HG03135 (cell line): ENCODE measurements around the gene VCL.
"Not testable (repeated sequence)": the region's sequence is repeated elsewhere in the genome, so short reads cannot be mapped to it uniquely, and the experiment has no call there.

Experiments
- ATAC-seq: cut with Tn5 transposase; IDR thresholded peaks from one replicate; pipeline ENCODE4 v1.9.1; 2021; ENCODE audit warnings: mild to moderate bottlenecking, moderate library complexity; ENCODE audit not compliant: unreplicated experiment

The VCL gene

DNA sequence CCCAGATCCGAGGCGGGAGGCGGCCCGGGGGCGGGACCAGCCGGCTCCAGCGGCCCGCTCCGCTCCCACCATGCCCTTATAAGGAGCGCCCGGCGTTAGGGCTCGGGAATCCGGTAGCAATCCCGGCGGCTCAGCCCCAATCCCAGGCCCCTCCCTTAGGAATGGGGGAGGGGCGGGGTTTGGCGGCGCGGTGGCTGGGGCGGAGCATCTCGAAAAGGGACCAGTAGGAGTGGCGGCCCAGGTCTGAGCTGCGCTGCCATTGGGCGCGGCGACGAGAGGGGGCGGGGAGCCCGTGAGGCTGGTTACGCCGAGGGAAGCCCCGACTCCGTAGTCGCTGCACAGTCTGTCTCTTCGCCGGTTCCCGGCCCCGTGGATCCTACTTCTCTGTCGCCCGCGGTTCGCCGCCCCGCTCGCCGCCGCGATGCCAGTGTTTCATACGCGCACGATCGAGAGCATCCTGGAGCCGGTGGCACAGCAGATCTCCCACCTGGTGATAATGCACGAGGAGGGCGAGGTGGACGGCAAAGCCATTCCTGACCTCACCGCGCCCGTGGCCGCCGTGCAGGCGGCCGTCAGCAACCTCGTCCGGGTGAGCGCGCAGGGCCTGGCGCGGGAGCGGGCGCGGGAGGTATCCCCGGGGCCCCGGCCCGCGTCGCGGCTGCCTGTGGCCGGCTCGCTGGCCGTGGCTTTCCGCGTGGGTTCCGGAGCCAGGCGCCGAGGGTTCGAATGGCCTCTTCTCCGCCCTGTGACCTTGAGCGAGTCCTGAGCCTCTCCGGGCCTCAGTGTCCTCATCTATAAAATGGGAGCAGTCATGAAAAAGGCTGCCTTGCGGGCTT is at the start of gene VCL:
Gene VCL (plus strand): TSS at position 330 of the 836 bp plus-strand sequence. CDS start 92 bp downstream, at position 422.
- ATAC-seq: peak; percentile 94

DNA sequence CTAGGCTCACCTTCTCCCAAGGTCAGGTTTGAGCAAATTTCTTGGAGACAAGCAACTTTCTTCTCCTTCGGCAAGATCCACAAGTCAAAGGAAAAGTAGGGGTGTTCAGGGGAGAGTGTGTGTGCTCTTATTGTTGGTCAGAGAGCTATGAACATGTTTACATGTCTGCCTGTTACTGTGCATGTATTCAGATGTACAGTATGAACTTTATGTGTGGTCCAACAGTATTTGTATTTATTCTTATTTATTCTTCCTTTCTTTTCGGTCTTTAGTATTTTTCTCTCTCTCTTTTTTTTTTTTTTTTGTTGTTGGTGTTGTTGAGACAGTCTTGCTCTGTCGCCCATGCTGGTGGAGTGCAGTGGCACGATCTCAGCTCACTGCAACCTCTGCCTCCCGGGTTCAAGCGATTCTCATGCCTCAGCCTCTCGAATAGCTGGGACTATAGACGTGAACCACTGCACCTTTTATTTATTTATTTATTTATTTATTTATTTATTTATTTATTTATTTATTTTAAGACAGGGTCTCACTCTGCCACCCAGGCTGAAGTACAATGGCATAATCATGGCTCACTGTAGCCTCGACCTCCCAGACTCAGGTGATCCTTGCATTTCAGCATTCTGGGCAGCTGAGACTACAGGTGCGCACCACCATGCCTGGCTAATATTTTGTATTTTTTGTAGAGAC is 48.8 kb upstream of the VCL start:
- ATAC-seq: no peak

DNA sequence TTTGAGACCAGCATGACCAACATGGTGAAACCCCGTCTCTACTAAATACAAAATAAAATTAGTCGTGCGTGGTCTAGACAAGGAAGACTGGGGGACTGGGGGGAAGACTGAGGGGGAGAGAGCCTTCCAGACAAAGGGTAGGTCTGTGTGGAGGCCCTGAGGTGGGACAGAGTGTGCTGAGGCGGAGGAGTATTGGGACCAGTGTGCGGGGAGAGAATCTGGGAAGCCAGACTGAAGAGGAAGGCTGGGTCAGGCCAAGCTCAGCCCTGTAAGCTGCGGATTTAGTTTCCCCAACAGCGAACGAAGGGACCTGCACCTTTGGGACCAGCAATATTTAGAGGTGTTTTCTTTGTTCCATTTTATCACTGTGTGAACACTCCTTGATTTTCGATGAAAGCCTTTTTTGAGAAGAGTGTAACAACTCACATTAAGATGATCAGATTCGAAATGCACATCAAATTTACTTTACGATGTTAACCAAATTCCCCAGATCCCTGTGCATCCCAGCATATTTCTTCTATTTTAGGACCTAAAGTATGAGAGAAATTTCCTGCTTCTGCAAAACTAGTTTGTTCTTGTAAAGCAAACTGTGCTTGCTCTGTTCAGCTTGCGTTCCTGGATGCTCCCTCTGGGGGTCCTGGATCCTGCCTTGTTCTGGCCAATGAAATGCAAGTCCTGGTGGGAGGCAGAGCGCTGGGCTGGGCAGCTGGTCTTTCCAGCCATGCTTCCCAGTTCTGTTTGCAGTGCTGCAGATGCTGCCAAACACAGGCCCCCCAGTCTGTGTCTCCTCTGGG is 47.6 kb upstream of the VCL start:
- ATAC-seq: no peak

DNA sequence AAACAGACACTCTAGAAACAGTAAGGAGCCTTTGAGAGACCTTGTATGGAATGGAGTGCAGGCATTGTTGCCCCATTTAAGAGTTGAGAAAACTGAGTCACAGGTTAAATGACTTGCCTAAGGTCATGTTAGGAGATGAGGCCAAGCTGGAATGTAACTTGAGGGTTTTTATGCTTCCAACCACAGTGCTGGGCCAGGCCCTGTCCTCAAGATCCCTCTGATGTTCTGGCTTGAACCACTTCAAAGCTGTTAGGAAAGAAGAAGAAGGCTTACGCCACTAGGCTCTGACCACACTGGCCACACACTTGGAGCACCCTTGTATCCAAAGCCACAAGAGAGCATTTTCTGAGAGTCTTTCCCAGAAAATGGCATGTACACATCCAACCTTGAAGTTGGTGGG is 44.3 kb upstream of the VCL start:
- ATAC-seq: no peak

DNA sequence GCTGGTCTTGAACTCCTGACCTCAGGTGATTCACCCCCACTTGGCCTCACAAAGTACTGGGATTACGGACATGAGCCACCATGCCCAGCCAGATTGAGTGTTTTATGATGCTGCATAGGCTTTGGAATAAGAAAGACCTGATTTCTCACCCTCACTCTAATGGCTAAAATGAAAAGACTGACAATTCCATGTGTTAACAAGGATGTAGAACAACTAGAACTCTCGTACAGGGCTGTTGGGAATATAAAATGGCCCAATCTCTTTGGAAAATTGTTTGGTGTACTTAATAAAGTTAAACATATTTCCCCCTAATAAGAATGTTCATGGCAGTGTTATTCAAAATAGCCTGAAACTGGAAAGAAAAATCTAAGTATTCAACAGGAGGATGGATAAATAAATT is 43.2 kb upstream of the VCL start:
- no peak for ATAC-seq

DNA sequence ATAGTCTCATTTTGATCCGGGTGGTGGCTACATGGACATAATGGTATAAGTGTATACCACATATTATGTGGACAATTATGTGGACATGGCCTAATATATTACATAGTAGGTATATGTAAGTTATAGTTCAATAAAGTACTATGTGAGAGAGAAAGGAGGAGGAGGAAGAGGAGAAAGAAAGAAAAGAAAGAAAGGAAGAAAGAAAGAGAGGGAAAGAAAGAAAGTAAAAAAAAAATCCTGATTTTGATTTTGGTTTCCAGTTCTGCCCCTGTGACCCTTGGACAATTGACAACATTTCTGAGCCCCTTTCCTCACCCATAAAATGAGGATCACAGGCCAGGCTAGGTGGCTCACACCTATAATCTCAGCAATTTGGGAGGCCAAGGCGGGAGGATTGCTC is 42.2 kb upstream of the VCL start:
- ATAC-seq: no peak

DNA sequence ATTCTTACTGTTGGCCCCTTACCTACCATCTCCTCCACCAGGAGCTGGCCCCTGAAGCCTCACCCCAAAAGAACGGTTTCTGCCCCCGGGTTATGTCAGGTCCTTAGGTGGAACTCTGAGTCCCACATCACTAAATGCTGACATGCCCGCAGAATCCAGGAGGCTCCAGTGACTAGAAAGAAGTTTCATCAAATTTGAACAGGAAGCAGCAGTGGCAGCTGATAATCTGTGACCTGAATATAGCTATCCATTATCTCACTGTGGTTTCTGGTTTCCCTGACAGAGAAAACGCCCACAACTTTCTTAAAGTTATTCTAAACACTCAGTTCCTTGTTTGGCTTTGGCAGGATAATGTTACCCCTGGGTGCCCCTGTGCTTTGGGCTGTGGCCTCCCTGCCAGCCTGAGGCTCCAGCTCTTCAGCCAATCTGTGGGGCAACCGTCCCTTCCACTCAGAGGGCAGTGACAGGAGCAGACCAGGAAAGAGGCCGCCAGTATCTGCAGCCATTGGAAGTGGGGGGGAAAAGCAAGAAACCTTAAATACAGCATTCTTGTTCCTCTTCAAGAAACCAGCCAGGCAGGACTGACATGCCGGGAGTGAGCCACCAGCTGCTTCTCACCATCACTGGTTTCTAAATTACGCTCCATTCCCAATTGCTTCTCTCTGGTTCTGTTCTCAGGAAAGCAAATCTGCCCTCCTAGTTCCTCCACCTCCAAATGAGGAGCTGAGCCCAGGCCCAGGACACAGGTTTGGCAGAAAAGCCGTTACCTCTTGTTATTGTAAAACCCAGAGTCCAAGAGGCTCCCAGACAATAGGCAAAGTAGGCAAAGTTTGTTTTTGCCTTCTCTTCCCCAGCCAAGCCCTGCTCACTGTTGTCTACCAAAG is 41.2 kb upstream of the VCL start:
- peak; percentile 43 for ATAC-seq

DNA sequence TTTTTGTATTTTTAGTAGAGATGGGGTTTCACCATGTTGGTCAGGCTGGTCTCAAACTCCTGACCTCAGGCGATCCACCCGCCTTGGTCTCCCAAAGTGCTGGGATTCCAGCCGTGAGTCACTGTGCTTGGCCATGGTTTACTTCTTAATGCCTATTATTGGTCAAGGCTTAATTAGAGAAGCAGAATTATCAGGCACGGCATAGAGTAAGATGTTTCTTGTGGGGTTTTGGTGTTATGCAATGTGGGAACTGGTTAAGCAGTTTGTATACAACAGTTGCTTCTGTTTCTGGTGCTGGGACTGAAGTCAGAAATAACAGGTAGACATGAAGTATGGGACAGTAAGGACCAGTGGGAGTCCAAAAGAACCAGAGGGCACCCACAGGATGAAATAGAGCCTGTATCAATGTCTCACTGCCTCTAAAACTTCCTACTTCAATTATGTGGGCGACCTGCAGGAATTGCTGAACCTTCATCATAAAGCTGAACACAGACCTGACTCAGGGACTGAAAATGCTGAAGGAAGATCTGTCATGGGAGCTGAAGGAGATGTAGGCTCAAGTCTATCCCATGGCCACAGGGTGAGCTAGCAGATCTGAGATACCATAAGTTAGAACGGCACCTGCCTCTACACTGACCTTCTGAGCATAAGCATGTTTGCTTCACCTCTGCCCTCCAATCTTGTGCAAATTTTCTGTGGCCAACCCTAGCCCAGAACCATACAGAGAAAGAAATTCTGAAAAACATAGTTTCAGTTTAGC is 38.3 kb upstream of the VCL start:
- no peak for ATAC-seq

DNA sequence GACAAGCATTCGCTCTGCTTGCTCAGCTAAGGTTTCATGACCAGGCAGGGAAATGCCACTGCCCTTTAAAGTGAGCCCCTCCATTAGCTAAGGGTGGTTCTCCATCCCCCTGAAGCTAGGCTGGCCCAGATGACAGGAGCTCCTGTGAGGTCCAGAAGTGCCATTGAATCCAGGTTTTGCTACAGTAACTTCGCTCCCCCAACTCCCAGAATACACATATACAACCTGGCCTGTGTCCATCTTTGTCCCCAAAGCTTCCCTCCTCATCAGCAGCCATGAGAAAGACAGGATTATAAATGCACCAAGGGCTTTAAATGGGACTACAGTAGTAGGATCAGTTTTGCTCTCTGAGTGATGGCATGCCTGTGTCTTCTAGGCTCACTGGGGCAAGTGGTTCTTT is 35.5 kb upstream of the VCL start:
- ATAC-seq: no peak

DNA sequence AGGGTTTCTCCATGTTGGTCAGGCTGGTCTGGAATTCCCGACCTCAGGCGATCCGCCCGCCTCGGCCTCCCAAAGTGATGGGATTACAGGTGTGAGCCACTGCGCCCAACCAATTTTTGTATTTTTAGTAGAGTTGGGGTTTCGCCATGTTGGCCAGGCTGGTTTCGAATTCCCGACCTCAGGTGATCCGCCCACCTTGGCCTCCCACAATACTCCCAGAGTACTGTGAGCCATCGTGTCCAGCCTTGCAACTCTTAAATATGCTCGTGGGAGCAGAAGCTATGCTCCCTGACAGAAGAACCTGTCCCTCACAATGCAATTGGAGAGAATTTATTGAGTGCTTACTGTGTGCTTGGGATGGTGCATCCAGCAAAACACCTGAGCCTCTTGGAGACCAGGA is 34.4 kb upstream of the VCL start:
- ATAC-seq: not testable (repeated sequence)

DNA sequence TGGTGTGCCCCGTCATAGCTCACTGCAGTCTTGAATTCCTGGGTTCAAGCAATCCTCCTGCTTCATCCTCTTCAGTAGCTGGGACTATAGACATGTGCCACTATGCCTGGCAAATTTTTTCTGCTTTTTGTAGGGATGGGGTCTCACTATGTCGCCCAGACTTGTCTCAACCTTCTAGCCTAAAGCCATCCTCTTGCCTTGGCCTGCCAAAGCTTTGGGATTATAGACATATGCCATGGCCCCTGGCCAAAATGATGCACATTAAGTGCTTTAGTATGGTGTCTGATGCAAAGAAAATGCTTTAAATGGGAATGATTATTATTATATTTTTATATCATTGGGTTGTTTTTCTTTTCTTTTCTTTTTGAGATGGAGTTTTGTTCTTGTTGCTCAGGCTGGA is 33.2 kb upstream of the VCL start:
- ATAC-seq: no peak

DNA sequence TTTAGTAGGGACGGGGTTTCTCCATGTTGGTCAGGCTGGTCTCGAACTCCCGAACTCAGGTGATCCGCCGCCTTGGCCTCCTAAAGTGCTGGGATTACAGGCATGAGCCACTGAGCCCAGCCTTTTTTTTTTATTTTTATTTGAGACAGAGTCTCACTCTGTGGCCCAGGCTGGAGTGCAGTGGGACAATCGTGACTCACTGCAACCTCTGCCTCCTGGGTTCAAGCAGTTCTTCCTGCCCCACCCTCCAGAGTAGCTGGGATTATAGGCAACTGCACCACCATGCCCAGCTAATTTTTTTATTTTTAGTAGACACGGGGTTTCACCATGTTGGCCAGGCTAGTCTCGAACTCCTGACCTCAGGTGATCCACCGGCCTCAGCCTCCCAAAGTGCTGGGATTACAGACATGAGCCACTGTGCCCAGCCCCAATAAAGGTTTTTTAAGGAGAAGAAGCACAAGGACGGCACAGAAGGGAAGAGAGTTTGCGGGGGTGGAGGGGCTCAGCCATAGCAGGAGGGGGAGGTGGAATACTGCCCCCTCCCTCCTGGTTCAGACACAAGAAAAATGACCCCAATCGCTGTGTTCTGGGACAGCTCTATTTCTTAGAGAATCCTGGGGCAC is 32.5 kb upstream of the VCL start:
- ATAC-seq: not testable (repeated sequence)

DNA sequence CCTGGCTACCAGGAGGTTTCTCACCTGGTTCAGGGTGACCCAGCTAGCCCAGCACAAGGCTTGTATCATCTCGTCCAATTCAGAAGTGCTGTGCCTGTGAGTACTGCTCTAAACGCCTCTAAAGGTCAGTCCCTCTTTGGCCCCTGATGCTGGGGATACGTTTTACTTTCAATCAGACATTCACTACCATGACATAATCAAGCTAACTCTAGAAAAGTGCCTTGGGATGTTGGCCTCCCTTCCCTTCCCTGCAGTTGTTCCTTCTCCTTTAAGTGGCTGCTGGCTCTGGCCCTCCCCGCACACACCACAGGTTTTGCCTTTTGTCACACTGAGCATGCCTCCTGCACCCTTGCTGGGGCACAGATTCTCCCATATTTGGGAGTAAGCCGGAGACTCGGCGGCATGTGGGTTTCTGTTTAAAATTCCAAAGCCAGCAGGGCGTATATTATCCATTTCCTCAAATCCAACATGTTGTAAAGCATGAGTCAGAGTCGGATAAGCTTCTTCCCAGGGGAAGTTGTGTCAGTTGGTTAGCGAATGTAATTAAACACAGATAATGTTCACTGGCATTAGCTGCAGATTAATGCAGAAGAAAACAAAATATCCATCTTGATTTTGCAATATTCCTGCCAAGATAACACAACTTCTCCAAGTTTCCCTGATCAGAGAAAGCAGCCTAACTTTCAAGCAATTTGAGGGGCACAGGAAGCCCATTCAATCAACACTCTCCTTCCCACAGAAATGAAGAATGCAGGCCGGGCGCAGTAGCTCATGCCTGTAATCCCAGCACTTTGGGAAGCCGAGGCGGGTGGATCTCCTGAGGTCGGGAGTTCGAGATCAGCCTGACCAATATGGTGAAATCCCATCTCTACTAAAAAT is 31.8 kb upstream of the VCL start:
- ATAC-seq: no peak

DNA sequence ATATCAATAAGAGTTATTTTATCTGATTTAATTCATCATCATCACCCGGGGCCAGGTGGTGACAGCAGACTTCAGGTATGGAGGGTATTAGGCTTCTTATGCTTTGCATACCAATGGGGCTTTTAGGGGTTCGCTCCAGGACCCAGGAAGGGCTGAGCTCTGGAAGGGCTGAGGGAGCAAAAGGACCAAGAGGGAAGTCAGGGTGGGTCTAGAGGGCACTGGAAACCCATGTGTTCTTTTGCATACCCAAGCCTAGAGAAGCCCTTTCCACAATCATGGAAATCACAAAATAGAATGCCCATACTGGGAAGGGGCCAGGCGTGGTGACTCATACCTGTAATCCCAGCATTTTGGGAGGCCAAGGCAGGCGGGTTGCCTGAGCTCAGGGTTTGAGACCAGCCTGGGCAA is 30.9 kb upstream of the VCL start:
- ATAC-seq: no peak

DNA sequence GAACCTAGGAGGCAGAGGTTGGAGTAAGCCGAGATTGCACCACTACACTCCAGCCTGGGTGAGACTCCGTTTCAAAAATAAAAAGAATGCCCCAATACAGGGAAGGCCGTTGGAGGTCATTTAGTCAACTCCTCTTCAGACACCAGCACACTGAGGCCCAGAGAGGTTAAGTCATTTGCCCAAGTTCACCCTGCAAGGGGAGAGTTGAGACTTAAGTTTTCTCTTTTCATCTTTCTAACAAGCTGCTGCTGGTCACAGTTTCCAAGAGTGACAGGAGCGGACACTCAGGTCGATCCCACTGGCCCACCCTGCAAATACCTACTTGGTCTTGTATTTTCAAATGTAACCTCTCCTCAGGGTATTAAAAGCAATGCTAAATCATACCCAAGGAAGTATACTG is 30.4 kb upstream of the VCL start:
- ATAC-seq: no peak

DNA sequence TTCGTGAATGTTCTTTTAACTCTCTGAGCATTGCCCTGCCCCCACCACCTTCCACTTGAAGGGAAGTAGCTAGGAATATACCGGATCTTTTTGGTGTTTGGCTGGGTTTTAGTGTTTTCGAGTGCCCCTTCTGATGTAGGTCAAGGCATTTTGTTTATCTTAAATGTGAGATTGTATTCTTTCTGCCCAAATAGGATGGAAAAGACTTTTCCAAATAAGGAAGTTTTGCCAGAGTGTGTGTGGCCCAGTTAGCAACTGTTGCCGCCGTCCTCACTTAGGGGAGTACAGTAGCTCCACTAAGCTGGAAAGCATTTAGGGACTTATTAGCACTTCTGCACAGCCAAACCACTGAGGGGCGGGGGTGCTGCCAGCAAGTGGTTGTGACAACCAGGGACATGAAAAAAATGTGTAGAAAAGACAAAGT is 29.8 kb upstream of the VCL start:
- ATAC-seq: no peak

DNA sequence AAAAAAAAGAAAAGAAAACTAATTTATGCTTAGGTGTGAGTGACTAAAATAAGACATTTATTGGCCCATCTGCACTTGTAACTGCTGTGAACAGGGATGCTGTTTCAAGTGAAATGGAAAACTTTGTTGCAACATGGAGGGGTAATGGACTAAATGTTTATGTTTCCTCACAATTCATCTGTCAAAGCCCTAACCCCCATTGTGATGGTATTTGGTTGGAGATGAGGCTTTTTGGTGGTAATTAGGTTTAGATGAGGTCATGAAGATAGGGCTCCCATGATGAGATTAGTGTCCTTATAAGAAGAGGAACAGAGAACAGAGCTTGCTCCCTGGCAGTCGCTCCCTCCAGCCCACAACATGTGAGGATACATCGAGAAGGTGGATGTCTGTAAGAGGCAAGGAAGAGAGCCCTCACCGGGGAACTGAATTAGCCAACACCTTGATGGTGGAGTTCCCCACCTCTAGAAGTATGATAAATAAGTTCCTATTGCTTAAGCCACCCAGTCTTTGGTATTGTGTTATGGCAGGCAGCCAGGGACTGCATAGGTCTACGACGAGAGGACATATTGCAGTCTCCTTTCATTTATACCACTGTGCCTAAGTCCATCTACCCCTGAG is 28.6 kb upstream of the VCL start:
- no peak for ATAC-seq

DNA sequence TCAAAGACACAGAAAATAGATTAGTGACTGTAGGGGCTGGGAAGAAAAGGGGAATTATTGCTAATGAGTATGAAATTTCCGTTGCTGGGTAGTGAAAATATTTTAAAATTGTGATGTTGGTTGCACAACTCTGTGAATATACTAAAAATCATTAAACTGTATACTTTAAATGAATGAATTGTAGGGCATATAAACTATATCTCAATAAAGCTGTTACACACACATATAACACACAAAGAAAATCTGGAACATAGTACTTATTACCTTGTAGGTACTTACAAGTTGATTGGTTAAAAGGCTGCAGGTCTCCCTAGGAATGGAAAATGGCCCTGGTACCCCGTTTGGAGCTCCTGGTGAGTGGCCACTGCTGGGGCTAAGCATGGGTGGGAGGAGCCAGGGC is 27.1 kb upstream of the VCL start:
- no peak for ATAC-seq
